Measurements from ENCODE around the gene DSCAML1. TPM values are rescaled to one million over a fixed set of nuclear protein-coding genes. Genes with fewer than 3 reads are reported as not detected.

The DSCAML1 gene
- total and polyA plus RNA-seq, 9 of the 15 experiments (the other 6 are each of a cell fraction or from before 2014, with no cell fraction given) = not detected

DNA sequence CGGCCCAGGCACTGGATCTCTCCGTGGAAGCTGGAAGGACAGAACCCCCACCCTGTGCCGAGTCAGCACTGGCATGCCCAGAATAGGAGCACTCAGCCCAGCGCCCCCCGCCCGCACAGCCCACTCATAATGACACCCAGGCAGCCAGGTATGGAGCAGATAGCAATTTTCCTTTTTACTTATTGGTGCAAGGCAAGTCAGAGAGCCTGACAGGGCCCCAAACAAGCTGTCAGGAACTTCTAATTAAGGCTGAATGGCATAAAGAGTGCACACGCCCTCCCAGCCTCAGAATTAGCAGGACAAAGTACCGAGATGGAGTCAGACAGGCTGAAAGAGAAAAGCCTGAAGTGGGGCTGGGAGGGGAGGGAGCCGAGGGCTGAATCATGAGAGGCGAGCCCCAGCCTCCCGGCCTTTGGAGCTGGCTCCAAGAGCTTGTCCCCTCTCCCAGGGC lies 76.9 kb downstream of the DSCAML1 start (continued):
- TF ChIP-seq STAT5A (IDR thresholded peaks at IDR 0.05; ENCODE audit: borderline replicate concordance, low read length) = no peak

DNA sequence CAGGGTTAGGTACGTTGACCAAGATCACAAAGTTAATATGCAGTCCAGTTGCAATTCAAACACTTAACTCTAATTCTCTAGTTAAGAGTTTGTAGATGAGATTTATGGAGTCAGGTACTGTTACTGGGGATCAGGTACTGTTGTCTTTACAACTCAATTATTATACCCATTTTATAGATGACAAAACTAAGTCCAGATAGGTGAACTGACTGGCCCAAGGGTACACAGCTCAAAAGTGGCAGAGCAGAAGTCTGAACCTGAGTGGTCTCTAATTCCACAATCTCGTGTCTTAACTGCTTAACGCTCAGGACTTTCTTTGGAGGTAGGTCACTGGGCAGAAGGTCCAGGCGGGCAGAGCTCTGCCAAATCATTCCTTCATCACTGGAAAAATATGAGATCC lies 77.5 kb downstream of the DSCAML1 start:
- H3K9ac ChIP-seq (ENCODE audit: insufficient read depth in 1 of 2, low read depth in 2 of 2, low read length in 2 of 2) = no peak overlapping the region
- H4K20me1 ChIP-seq (replicated peaks; ENCODE audit: control insufficient read depth, insufficient read depth, low read length) = peaks cover 18% of the 10 kb centered on the region
- no peaks in the 10 kb centered on the region for H3K4me1 ChIP-seq (replicated peaks in 1 of 2; ENCODE audit: control insufficient read depth in 2 of 2, insufficient read depth in 2 of 2, low read length in 2 of 2)
- CTCF ChIA-PET (ENCODE audit: low intra/inter-chr PET ratio) = no interaction called here
- no peaks in the 10 kb centered on the region for H3K9me3 ChIP-seq (replicated peaks; ENCODE audit: control insufficient read depth, insufficient read depth, low read depth, low read length)
- peaks cover 44 to 72% of the 10 kb centered on the region in 2 experiments; a peak in 4 of 5 replicates for H3K27me3 ChIP-seq (ENCODE audit: control insufficient read depth in 2 of 2, insufficient read depth in 2 of 2, low read length in 2 of 2)
- H3K4me3 ChIP-seq = no peak overlapping the region
- H3K36me3 ChIP-seq (ENCODE audit: control insufficient read depth, insufficient read depth, low read length) = no peaks in the 10 kb centered on the region
- no peak overlapping the region for H3K4me2 ChIP-seq (ENCODE audit: insufficient read depth, low read length)
- no peak overlapping the region for H3K27ac ChIP-seq (ENCODE audit: extremely low read depth, low read depth, low read length)
- WGBS (ENCODE audit: insufficient coverage, low coverage, missing lambda C conversion rate) = 2% methylated on average over 4 of the region's 4 CpGs
- H3K9me1 ChIP-seq (ENCODE audit: control insufficient read depth, insufficient read depth, low read length) = no peaks in the 10 kb centered on the region
- FAIRE-seq (no peak), DNase-seq (ENCODE audit: extremely low read depth in 1 of 4, low spot score in 3 of 4) (no peak), ATAC-seq (no peak)
- H3K79me2 ChIP-seq (ENCODE audit: control insufficient read depth, insufficient read depth, low read length) = no peaks in the 10 kb centered on the region
- in situ Hi-C loops (cut with MboI) (no loop called here), intact Hi-C loops (cut with micrococcal nuclease) (no loop called here)
- POLR2A ChIA-PET = interaction anchor here (0.8 kb wide), 1 partner anchor 69 kb away, joined by 3 read pairs; no protein-coding TSS in a partner anchor
- TF ChIP-seq, protein P1, sequence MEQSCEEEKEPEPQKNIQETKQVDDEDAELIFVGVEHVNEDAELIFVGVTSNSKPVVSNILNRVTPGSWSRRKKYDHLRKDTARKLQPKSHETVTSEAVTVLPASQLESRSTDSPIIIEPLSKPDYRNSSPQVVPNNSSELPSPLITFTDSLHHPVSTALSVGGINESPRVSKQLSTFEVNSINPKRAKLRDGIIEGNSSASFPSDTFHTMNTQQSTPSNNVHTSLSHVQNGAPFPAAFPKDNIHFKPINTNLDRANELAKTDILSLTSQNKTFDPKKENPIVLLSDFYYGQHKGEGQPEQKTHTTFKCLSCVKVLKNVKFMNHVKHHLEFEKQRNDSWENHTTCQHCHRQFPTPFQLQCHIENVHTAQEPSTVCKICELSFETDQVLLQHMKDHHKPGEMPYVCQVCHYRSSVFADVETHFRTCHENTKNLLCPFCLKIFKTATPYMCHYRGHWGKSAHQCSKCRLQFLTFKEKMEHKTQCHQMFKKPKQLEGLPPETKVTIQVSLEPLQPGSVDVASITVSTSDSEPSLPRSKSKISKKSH (CRISPR knock-in tag; IDR thresholded peaks at IDR 0.05) = no peak
- TF ChIP-seq RBM25 (IDR thresholded peaks at IDR 0.05; ENCODE audit: low read depth, low read length, severe bottlenecking) = peak; percentile 76
- BruUV-seq (replicated peaks) = no TSS peak
- no peak overlapping the region for H2AFZ ChIP-seq (ENCODE audit: low read depth, low read length)

Measured in K562 (cell line).